ENCODE measurements around the gene KAZALD1.
A peak's percentile ranks its signal among the peaks of the same experiment; 100 is the strongest.
"Not testable (repeated sequence)": the region's sequence is repeated elsewhere in the genome, so short reads cannot be mapped to it uniquely, and the experiment has no call there.

The KAZALD1 gene

GRCh38 chr10:101030496-101031127 lies 31.2 kb upstream of the KAZALD1 start:
- no peak for DNase-seq (ENCODE audit: low read depth, low spot score)

DNA sequence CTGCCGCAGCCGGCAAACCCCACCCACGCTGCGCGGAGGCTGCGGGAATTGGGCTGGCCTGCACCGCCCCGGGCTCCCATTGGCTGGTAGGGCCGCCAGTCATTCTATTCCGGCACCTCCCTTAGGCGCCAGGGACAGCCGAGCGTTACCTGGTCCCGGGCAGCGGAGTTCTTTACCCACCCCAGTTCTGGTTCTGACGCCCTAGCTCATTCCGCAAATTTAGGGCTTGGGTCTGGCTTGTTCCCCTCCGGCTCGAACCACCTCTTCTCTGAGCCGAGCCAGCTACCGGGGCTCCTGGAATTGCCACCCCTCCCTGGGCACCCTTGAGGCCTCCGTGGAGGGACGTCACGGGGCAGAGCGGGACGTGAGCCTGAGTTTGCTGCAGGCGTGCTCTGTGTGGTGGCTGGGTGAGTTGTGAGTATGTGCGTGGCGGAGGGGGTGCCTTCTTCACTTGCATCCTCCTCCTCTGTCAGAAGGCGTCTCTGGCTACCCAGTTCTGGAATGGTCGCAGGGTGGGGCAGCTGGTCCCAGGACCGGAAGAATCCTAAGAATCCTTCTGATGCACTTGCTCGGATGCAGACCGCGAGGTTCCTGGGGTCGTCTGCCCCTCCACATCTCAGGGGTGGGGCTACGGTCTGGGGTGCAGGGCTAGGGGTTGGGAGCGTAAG lies 30.5 kb upstream of the KAZALD1 start, which contains the start of the genes PDZD7 and SFXN3:
Gene PDZD7, minus strand, starts transcription at position 2 of the 668 bp plus-strand sequence. CDS start 910 bp downstream, outside the sequence.
Gene SFXN3, plus strand, starts transcription at position 107 of the 668 bp plus-strand sequence. CDS start 3,461 bp downstream, outside the sequence.
- DNase-seq (ENCODE audit: low read depth, low spot score) = no peak

- no peak for DNase-seq (ENCODE audit: low read depth, low spot score)
Observed at GRCh38 chr10:101031796-101032636, 29.8 kb upstream of the KAZALD1 start.

GRCh38 chr10:101032637-101033224 lies 29.1 kb upstream of the KAZALD1 start:
- no peak for DNase-seq (ENCODE audit: low read depth, low spot score)

GRCh38 chr10:101033276-101033675 lies 28.5 kb upstream of the KAZALD1 start:
- no peak for DNase-seq (ENCODE audit: low read depth, low spot score)

DNA sequence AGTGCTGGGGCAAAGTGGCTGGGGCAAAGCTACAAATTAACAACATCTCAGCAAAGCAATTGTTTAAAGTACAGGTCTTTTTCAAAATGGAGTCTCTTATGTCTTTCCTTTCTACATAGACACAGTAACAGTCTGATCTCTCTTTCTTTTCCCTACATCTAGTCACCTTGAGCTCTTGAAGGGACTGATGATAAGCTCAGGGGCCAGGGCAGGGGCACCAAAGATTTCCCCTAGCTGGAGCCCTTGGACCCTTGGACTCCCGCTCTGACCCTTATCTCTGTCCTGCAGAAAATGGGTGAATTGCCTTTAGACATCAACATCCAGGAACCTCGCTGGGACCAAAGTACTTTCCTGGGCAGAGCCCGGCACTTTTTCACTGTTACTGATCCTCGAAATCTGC lies 27.4 kb upstream of the KAZALD1 start:
- DNase-seq (ENCODE audit: low read depth, low spot score) = not testable (repeated sequence)

- no peak for DNase-seq (ENCODE audit: low read depth, low spot score)
Observed at GRCh38 chr10:101035314-101035713, 26.5 kb upstream of the KAZALD1 start.

DNA sequence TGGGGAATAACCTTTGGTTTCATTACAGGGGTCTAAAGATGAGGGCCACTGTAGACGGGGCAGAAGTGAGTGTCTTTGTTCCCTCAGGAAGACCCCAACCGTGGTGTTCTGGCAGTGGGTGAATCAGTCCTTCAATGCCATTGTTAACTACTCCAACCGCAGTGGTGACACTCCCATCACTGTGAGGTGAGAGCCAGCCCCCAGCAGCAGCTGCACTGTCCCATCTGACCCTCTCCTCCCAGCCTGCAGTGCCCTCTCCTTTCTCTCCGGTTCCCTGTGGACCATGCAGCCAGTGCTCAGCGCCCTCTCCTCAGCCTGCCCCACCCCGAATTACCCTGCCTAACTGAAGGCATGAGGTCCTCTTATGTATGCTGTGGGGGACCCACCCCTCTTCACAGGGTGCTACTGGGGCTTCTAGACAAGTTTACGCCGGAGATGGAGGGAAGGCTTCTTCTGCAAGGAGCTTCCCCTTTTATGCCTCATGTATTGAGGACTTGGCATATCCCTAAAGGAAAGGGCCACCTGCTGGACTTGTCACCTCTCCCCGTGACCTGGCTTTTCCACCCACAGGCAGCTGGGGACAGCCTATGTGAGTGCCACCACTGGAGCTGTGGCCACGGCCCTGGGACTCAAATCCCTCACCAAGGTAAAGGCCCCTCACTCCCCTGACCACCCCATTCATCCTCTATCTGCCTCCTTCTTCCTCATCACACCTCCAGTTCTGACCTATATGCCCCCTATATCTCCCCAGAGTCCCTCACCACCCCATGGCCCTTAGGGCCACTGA lies 25.7 kb upstream of the KAZALD1 start:
- no peak for DNase-seq (ENCODE audit: low read depth, low spot score)

- DNase-seq (ENCODE audit: low read depth, low spot score) = no peak
Observed at GRCh38 chr10:101036726-101037125, 25.1 kb upstream of the KAZALD1 start.

DNA sequence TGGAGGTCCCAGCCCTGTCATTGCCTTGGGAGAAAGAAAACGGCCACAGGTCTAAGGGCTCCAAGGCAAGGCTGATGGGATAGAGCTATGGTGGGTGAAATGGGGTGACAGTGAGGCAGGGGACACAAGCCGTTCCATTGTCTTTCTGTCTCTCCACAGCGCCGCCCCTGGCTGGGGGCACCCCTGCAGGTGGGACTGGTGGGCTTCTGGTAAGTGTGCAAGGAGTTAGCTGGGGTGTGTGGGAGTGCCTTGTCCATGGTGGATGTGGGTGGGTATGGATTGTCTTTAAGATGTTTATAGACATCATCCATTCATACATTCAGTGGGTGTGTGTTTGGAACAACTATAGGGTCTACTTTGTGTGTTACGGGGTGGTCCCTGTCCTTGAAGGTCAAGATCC lies 23.3 kb upstream of the KAZALD1 start:
- no peak for DNase-seq (ENCODE audit: low read depth, low spot score)

GRCh38 chr10:101040061-101040460 lies 21.7 kb upstream of the KAZALD1 start:
- no peak for DNase-seq (ENCODE audit: low read depth, low spot score)

GRCh38 chr10:101040851-101041250 lies 20.9 kb upstream of the KAZALD1 start:
- DNase-seq (ENCODE audit: low read depth, low spot score) = no peak

DNA sequence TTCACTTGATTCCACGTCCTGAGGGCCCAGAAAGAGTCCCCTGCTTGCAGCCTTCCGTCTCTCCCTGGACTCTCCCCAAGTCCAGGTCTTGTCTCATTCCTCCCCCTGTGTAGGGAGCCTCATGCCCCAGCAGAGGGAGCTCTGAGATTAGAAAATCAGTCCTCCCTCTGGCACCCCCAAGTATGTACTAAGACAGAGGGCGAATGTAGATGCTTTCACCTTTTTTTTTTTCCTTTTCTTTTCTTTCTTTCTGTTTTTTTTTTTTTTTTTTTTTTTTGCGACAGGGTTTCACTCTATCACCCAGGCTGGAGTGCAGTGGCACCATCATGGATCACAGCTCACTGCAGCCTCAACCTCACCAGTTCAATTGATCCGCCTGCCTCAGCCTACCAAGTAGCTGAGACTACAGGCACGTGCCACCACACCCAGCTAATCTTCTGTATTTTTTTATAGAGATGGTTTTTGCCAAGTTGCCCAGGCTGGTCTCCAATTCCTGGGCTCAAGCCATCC lies 20.5 kb upstream of the KAZALD1 start:
- peak; percentile 77 for DNase-seq (ENCODE audit: low read depth, low spot score)

GRCh38 chr10:101042118-101042517 lies 19.7 kb upstream of the KAZALD1 start:
- DNase-seq (ENCODE audit: low read depth, low spot score) = no peak

- peak; percentile 81 for DNase-seq (ENCODE audit: low read depth, low spot score)
Observed at GRCh38 chr10:101042667-101043362, 19.0 kb upstream of the KAZALD1 start.

DNA sequence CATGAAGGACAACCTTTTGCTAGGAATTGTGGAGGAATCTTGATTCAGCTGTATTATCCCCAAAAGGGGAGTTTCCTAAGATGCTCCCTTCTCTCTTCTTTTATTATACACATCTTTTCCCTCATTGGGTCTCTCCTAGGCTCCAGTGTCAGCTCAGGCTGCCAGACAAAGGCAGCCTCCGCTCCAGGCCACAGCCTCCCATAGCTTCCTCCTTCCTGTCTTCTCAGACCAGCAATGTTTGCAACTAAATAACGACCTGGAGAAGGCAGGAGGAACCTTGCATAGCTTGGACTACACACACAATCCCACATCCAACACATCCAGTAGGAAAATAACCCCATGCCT lies 18.5 kb upstream of the KAZALD1 start:
- DNase-seq (ENCODE audit: low read depth, low spot score) = no peak

DNA sequence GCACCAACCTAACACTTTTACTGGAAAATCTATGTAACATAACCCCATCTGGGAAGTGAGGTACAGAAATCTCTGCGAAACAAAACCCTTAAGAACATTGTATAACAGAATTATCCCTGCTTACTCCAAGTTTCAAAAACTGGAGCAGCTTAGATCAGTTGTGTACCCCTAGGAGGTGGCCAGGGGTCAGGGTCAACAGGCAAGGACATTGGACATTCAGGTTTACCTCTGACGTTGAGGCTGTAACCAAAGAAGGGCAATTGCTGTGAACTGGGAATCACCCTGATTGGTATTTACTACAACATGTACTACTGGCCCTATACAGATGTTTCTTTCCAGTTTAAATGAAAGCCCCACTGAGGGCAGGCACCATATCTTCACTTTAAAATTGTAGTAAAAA lies 17.7 kb upstream of the KAZALD1 start:
- DNase-seq (ENCODE audit: low read depth, low spot score) = no peak

DNA sequence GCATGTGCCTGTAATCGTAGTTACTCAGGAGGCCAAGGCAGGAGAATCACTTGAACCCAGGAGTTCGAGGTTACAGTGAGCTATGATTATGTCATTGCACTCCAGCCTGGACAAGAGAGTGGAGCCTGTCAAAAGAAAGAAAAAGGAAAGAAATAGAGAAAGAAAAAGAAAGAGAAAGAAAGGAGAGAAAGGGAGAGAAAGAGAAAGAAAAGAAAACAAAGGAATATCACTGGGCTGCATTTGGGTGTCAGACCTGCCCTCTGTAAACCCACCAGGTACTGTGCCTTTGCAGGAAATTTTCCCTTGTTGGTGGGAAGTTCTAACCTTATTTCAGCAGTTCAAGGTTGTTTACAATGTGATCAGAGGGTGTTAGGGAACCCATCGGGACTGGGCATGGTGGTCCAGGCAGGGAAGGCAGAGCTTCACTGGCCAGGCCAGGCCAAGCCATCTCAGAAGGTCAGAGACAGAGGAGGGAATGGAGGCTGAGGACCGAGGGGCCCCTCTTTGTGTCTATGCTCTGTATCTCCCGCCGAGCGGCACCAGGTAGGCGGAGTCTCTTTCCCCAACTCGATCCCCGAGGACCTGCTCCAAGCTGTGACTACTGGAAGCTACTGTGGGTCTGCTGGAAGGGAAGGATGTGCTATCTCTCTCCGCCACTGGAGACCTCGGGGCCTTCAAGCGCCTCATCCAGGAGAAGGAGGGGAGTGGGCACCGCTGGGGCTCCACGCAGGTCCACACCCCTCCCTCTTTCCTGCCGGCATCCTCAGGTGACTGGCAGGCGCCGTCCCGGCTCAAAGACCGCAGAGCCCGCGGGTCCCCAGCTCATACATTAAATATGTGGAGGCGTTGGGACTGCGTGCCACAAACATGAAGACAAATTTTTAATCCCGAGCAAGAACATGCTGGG lies 15.2 kb upstream of the KAZALD1 start:
- DNase-seq (ENCODE audit: low read depth, low spot score) = no peak

GRCh38 chr10:101047268-101047667 lies 14.5 kb upstream of the KAZALD1 start:
- no peak for DNase-seq (ENCODE audit: low read depth, low spot score)
